GM23248 (cell line): ENCODE measurements around the gene CDC42EP4. TPM values are rescaled to one million over a fixed set of nuclear protein-coding genes. Genes with fewer than 3 reads are reported as not detected.

Experiments
- DNase-seq: peaks from one replicate; pipeline ENCODE4 v3.0.0-alpha.2; 2015
- H2AFZ ChIP-seq: fragments of 200-600 bp; sonication (generic); 2 replicates; pipeline ENCODE4 v1.6.1; 2016; ENCODE audit warnings: antibody characterized with exemption
- H3F3A ChIP-seq: fragments of 200-600 bp; sonication (generic); 2 replicates; pipeline ENCODE4 v1.6.1; 2016; ENCODE audit warnings: mild to moderate bottlenecking, antibody characterized with exemption, mixed run types; ENCODE audit not compliant: insufficient read depth
- H3K27ac ChIP-seq: fragments of 200-600 bp; sonication (generic); 2 replicates; pipeline ENCODE4 v1.5.1; 2016; ENCODE audit warnings: mild to moderate bottlenecking
- H3K27me3 ChIP-seq: fragments of 200-600 bp; sonication (generic); replicated peaks from 2 replicates; pipeline ENCODE4 v1.6.1; 2016; ENCODE audit warnings: mild to moderate bottlenecking; ENCODE audit not compliant: insufficient read depth
- H3K36me3 ChIP-seq: fragments of 200-600 bp; sonication (generic); 2 replicates; pipeline ENCODE4 v1.6.1; 2016; ENCODE audit warnings: low read depth, mild to moderate bottlenecking
- H3K4me1 ChIP-seq: fragments of 200-600 bp; sonication (generic); 2 replicates; pipeline ENCODE4 v1.6.1; 2016; ENCODE audit warnings: mild to moderate bottlenecking; ENCODE audit not compliant: insufficient read depth
- H3K4me2 ChIP-seq: fragments of 200-600 bp; sonication (generic); one replicate; pipeline ENCODE4 v1.6.1; 2016; ENCODE audit warnings: mild to moderate bottlenecking; ENCODE audit not compliant: unreplicated experiment
- H3K4me3 ChIP-seq: fragments of 200-600 bp; sonication (generic); 2 replicates; pipeline ENCODE4 v1.5.1; 2016; ENCODE audit warnings: mild to moderate bottlenecking
- H3K79me2 ChIP-seq: fragments of 200-600 bp; sonication (generic); 2 replicates; pipeline ENCODE4 v1.6.1; 2016; ENCODE audit warnings: mild to moderate bottlenecking; ENCODE audit not compliant: insufficient read depth
- H3K9ac ChIP-seq: fragments of 200-600 bp; sonication (generic); 2 replicates; pipeline ENCODE4 v1.6.1; 2016; ENCODE audit warnings: mild to moderate bottlenecking
- H3K9me2 ChIP-seq: fragments of 200-600 bp; sonication (generic); 2 replicates; pipeline ENCODE4 v1.6.1; 2016; ENCODE audit warnings: mixed run types, mild to moderate bottlenecking, moderate library complexity; ENCODE audit not compliant: insufficient read depth
- H3K9me3 ChIP-seq: fragments of 200-600 bp; sonication (generic); one replicate; pipeline ENCODE4 v1.6.1; 2017; ENCODE audit warnings: low read depth
- H4K20me1 ChIP-seq: fragments of 200-600 bp; sonication (generic); 2 replicates; pipeline ENCODE4 v1.6.0; 2016; ENCODE audit not compliant: insufficient read depth
- EZH2 ChIP-seq: fragments of 200-600 bp; sonication (generic); IDR thresholded peaks from 2 replicates; pipeline ENCODE4 v1.6.1; 2018; ENCODE audit warnings: antibody characterized with exemption, mild to moderate bottlenecking; ENCODE audit not compliant: insufficient read depth, poor library complexity, severe bottlenecking
- EZH2phosphoT487 ChIP-seq: fragments of 200-600 bp; sonication (generic); IDR thresholded peaks from 2 replicates; pipeline ENCODE4 v1.6.1; 2018; ENCODE audit warnings: antibody characterized with exemption, moderate library complexity, mild to moderate bottlenecking, low read depth; ENCODE audit not compliant: insufficient read depth
- WGBS, 2 experiments: methylation state at CpG; one replicate each; pipeline ENCODE4 v1.1.6; 2015 to 2017; ENCODE audit warnings: low lambda C conversion rate in 2 of 2, low coverage in 1 of 2; ENCODE audit errors: missing lambda C conversion rate in 2 of 2; 5-methylcytosine and 5-hydroxymethylcytosine counted together
- in situ Hi-C: fragments of 300-500 bp; cut with MboI; formaldehyde crosslinking; loops from 2 replicates; pipeline ENCODE4 v1.15.0; 2020
- polyA plus RNA-seq: library from polyadenylated mRNA; unstranded; fragments of >200 nt; fragmentation: Nextera tagmentation; extraction: Ambion mirVana; gene quantifications from 2 replicates; pipeline ENCODE4 v1.2.1, GENCODE V29; 2016
- total RNA-seq: library from RNA; depleted of rRNA; stranded (reverse); fragments of >200 nt; shearing (Covaris generic); gene quantifications from 2 replicates; pipeline ENCODE4 v1.2.3, GENCODE V29; 2014

Gene CDC42EP4
- total and polyA plus RNA-seq, 2 experiments from 2014 or later, result 31.2 to 34.6 TPM

DNA sequence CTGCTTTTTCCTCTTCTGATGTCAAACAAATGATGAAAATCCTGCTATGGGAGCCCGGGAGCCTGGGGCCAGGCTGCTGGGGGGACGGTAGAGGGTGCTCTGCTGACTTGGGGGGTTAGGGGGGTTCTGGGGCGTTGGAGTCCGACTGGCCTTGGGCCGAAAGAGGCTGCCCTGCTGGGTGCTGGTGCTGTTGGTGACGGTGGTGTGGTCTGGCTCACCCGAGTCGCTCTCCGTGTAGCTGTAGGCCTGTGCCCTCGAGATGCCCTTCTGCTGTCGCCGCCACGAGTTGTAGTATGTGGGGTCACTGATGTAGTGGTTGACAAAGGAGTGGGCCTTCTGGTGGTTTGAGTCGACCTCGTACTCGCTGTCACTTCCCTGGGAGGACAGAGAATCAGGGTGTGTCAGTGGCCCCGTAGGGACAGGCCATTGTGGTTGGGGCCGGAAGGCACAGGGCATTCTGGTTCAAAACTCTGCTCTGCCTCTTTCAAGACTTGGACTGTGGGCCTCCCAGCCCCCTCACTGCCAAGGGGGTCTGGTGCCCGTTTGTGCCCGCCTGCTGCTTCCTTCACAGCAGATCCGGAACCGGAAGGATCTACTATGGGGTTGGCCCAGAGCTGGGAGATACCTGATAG, 26.9 kb upstream of the CDC42EP4 start:
- no peak overlapping the region for H3K4me3 ChIP-seq
- in situ Hi-C loops, result no loop called here
- no peaks in the 10 kb centered on the region for H3K27me3 ChIP-seq
- no peak overlapping the region for H3K4me2 ChIP-seq
- H3K36me3 ChIP-seq, result no peaks in the 10 kb centered on the region
- DNase-seq, result no peak
- H4K20me1 ChIP-seq, result no peaks in the 10 kb centered on the region
- peak overlapping the region; percentile 48; the same call in 1 of the 2 replicates for H3K9ac ChIP-seq
- no peaks in the 10 kb centered on the region for H3K9me2 ChIP-seq
- no peak for TF ChIP-seq EZH2
- TF ChIP-seq EZH2phosphoT487, result no peak
- H3K9me3 ChIP-seq, result no peaks in the 10 kb centered on the region
- 0 out of 2 replicates have a peak overlapping the region, but pooled peaks have one; percentile 24 for H3K27ac ChIP-seq
- H2AFZ ChIP-seq, result peak overlapping the region; percentile 78
- peaks cover 24% of the 10 kb centered on the region for H3F3A ChIP-seq
- peaks cover 46% of the 10 kb centered on the region for H3K4me1 ChIP-seq
- WGBS, 2 experiments, result 79 to 84% methylated on average over 15 to 22 of the region's 22 CpGs
- H3K79me2 ChIP-seq, result no peaks in the 10 kb centered on the region

GRCh38 chr17:73338050-73338521, 26.3 kb upstream of the CDC42EP4 start:
- in situ Hi-C loops, result no loop called here
- Histone ChIP-seq H3K79me2 (no peaks in the 10 kb centered on the region), H3K9me3 (no peaks in the 10 kb centered on the region), H4K20me1 (no peaks in the 10 kb centered on the region), H3K27me3 (no peaks in the 10 kb centered on the region), H2AFZ (peak overlapping the region; percentile 78), H3K27ac (0 out of 2 replicates have a peak overlapping the region, but pooled peaks have one; percentile 24), H3K9ac (peak overlapping the region; percentile 48), H3K4me2 (peak overlapping the region; percentile 47), H3K9me2 (no peaks in the 10 kb centered on the region), H3K4me1 (peaks cover 41% of the 10 kb centered on the region), H3K36me3 (no peaks in the 10 kb centered on the region), H3F3A (peaks cover 25% of the 10 kb centered on the region), H3K4me3 (peak overlapping the region; percentile 39)
- TF ChIP-seq EZH2phosphoT487 (no peak), EZH2 (no peak)
- DNase-seq, result peak; percentile 76
- WGBS, 2 experiments, result 16 to 20% methylated on average over 13 of the region's 13 CpGs

GRCh38 chr17:73337330-73337710, 25.5 kb upstream of the CDC42EP4 start:
- Histone ChIP-seq H3F3A (peaks cover 25% of the 10 kb centered on the region), H3K9me3 (no peaks in the 10 kb centered on the region), H3K9me2 (no peaks in the 10 kb centered on the region), H3K4me2 (peak overlapping the region; percentile 47), H3K79me2 (no peaks in the 10 kb centered on the region), H3K9ac (no peak overlapping the region), H3K27ac (no peak overlapping the region), H4K20me1 (no peaks in the 10 kb centered on the region), H3K36me3 (no peaks in the 10 kb centered on the region), H3K4me1 (peaks cover 35% of the 10 kb centered on the region), H3K4me3 (no peak overlapping the region), H2AFZ (no peak overlapping the region; the same call in 1 of the 2 replicates), H3K27me3 (no peaks in the 10 kb centered on the region)
- no peak for DNase-seq
- TF ChIP-seq EZH2 (no peak), EZH2phosphoT487 (no peak)
- in situ Hi-C loops, result no loop called here
- 78 to 84% methylated on average over 4 of the region's 4 CpGs for WGBS, 2 experiments

DNA sequence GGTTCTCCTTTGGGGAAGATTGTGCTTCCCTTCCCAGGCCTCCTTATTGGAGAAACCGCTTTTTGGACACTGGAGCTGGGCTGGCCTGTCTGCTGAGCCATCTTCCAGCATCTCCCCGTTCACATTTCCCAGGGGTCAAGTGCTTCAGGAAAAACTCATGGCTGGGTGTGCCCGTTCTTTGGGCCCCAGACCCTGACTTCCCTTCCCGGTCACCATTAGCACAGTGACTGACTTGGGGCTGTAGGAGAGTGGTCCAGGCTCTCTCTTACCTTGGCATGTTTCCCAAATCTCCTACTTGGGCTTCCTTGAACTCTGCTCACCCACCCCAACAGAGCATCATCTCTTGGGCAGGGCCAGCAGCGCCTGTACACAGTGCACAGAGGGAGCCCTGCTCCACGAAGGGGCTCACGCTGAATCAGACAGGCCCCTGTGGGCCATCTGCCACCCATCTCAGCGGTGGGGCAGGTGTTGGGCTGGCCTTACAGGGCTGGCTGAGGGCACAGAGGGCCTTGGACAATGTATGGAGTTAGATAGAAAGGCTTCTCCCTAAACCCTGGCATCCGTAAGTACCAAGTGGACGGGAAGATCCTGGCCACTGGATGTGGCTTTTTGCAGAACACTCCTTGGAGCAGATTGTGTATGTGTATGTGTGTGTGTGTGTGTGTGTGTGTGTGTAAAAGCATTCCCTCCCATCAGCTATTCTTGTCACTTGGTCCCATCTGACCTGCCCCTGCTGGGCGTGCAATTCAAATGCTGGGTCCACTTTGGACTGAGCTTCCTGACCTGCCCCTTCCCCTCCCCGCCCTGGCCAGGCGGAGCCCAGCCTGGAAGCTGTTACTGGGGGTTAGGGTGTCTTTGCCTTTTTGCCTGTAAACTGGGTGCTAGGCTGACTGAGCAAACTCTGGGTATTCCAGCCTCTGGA, 24.9 kb upstream of the CDC42EP4 start:
- no peak overlapping the region for H3K27ac ChIP-seq
- no peak overlapping the region for H2AFZ ChIP-seq
- H3K9ac ChIP-seq, result no peak overlapping the region

More for the DNA sequence above, 24.9 kb upstream of the CDC42EP4 start:
- in situ Hi-C loops, result no loop called here
- no peak overlapping the region for H3K4me2 ChIP-seq
- H3K79me2 ChIP-seq, result no peaks in the 10 kb centered on the region
- no peaks in the 10 kb centered on the region for H4K20me1 ChIP-seq
- peaks cover 22% of the 10 kb centered on the region for H3F3A ChIP-seq
- no peaks in the 10 kb centered on the region for H3K9me3 ChIP-seq
- DNase-seq, result no peak
- TF ChIP-seq EZH2phosphoT487 (no peak), EZH2 (no peak)
- WGBS, 2 experiments, result 86 to 87% methylated on average over 13 of the region's 13 CpGs
- H3K9me2 ChIP-seq, result no peaks in the 10 kb centered on the region
- no peak overlapping the region for H3K4me3 ChIP-seq
- H3K36me3 ChIP-seq, result no peaks in the 10 kb centered on the region
- peaks cover 28% of the 10 kb centered on the region for H3K4me1 ChIP-seq
- no peaks in the 10 kb centered on the region for H3K27me3 ChIP-seq
